Spleen (tissue), 7 donors: ENCODE results near the gene SASH3.

Experiments
- POLR2A ChIP-seq, 3 donors: fragments of 450-650 bp; IDR thresholded peaks; one replicate each; pipeline ENCODE4 v1.5.1; 2017; ENCODE audit warnings: antibody characterized with exemption in 3 of 3, mild to moderate bottlenecking in 1 of 3
- TF ChIP-seq, protein P1 (sequence below), 11 experiments: fragments of 200-600 bp in 7 of 11; fragments of 450-650 bp in 4 of 11; sonication (generic) in 4 of 11; IDR thresholded peaks in 8 of 11; conservative IDR thresholded peaks in 3 of 11; 1 replicate in 7 of 11; 2 replicates in 4 of 11; pipeline versions ENCODE4 v1.4.0 to v1.8.0; 2016 to 2021; ENCODE audit warnings: antibody characterized with exemption in 11 of 11, inconsistent platforms in 4 of 11, mild to moderate bottlenecking in 1 of 11
- donor health status: DM: no; HTN: no; CAD: no; lungs with moderate emphysema.
- donor health status: DM: no; HTN: no; CAD: no.
- donor health status: DM: no; HTN: no; CAD: no.

- TF ChIP-seq, protein P1, sequence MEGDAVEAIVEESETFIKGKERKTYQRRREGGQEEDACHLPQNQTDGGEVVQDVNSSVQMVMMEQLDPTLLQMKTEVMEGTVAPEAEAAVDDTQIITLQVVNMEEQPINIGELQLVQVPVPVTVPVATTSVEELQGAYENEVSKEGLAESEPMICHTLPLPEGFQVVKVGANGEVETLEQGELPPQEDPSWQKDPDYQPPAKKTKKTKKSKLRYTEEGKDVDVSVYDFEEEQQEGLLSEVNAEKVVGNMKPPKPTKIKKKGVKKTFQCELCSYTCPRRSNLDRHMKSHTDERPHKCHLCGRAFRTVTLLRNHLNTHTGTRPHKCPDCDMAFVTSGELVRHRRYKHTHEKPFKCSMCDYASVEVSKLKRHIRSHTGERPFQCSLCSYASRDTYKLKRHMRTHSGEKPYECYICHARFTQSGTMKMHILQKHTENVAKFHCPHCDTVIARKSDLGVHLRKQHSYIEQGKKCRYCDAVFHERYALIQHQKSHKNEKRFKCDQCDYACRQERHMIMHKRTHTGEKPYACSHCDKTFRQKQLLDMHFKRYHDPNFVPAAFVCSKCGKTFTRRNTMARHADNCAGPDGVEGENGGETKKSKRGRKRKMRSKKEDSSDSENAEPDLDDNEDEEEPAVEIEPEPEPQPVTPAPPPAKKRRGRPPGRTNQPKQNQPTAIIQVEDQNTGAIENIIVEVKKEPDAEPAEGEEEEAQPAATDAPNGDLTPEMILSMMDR (IDR thresholded peaks at IDR 0.05 in 8 of 11, conservative IDR thresholded peaks at IDR 0.05 in 3 of 11), result no peak
- no peak for TF ChIP-seq POLR2A (IDR thresholded peaks at IDR 0.05)
These were observed 10.4 kb downstream of the SASH3 start for GRCh38 chrX:129790146-129790545.
